DMS53 (cell line): ENCODE results near the gene SRPRA.

ENCODE experiments used
- DNase-seq: peaks from one replicate; lab custom pipeline; 2025; lab: John Stamatoyannopoulos, UW

SRPRA gene

DNA sequence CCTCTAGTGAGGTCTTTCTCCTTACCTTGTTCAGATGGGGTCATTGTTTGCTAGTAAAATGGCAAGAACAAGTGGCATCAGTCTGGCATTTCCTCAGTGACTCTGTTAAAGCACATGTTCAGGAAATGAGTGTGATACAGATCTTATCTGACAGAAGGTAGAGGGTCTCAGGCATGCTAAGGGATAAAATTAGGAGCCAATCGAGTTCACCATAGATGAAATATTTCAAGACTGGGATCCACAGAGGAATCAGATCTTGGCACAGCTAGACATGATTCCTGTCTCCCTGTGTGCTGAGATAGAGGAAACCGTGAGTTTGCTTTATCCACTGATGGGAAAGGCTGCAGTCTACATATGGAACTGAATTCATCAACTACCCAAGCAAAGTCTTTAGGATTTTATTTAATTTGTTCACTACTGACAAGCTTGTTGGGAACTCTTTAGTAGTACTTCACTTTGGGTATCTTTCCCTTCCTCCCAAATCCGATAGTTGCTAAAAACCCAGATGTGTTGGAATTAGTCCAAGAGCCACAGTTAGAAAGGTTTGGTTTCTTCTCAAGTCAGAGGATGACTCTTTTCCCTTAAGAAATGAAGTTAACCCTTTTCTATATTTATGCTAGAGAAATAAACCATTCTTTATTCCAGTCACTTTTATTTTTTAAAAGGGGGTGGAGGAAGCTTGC, 38.7 kb downstream of the SRPRA start:
- no peak for DNase-seq

GRCh38 chr11:126226334-126227084, 42.2 kb downstream of the SRPRA start:
- no peak for DNase-seq

DNA sequence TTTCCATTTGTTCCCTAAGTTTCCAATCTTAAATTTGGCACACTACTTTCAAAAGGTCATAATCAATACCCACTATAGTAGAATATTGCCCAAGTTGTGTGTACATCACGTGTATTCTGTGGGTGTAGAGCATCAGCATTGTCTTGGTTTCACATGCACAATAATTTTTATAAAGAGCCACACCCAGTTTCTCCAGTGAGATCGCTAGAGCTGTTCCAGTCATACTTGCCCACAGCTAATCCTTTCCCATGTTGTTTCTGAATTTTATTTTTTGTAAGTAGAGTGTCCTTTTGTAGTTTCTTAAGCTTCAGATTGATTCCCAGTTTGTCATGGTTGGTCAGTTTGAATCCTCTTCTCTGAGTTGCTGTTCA, 43.4 kb downstream of the SRPRA start:
- DNase-seq = no peak

DNA sequence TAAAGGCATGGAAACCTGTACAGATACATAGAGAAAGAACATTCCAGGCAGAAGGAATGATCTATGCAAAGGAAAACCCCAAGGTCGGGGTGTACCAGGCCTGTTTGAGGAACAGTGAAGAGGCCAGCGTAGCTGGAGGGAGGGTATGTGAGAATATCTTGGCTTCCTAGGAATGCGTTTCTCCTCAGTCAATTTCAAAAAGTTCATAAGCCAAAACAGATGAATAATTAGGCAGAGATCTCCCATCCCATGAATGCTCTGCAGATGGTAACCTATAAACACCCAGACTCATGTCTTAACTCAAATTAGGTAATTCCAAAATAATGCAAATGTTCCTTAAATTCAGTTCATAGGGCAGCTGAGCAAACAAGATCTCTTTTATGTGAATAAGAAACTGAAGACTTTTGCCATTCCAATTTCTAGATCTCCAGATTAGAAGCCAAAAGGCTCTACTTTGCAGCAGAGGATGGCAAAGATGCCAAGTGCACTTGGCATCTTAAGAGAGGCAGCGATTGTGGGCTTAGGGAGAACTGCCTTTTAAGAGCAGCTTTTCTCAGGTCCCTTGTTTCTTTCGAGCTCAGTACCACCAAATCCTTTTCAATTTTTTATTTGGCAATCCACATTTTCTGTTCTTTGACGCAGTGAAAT, 43.9 kb downstream of the SRPRA start:
- DNase-seq = no peak

DNA sequence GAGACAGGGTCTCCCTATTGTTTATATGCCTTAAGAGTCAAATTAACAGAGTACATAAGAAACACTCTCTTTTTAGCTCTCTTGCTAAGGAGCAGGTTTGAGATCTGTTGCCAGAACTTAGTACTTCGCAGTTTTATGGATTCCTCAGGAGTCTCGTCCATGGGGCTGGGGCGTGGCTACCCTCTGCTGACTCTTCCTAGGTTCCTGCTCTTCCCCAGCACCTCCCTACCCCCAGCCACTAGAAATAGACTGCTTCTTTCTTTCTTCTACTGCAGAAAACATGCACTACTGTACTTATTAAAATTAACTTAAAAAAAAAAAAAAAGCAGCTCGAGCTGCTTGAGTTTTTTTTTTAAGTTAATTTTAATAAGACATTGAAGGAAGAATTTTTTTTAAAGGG, 49.1 kb downstream of the SRPRA start:
- no peak for DNase-seq

GRCh38 chr11:126217491-126217890, 51.2 kb downstream of the SRPRA start:
- DNase-seq = no peak

- DNase-seq = no peak
Observed at GRCh38 chr11:126216526-126217305, 52.0 kb downstream of the SRPRA start.

- no peak for DNase-seq
Observed at GRCh38 chr11:126214841-126215240, 53.9 kb downstream of the SRPRA start.

GRCh38 chr11:126214441-126214840, 54.3 kb downstream of the SRPRA start:
- no peak for DNase-seq
